Measurements from ENCODE around the gene PRSS57. TPM values are rescaled to one million over a fixed set of nuclear protein-coding genes. Genes with fewer than 3 reads are reported as not detected.
A peak's percentile ranks its signal among the peaks of the same experiment; 100 is the strongest.
"Not testable (repeated sequence)": the region's sequence is repeated elsewhere in the genome, so short reads cannot be mapped to it uniquely, and the experiment has no call there.

Gene PRSS57
- total RNA-seq: not detected
- long read RNA-seq: 0 reads

DNA sequence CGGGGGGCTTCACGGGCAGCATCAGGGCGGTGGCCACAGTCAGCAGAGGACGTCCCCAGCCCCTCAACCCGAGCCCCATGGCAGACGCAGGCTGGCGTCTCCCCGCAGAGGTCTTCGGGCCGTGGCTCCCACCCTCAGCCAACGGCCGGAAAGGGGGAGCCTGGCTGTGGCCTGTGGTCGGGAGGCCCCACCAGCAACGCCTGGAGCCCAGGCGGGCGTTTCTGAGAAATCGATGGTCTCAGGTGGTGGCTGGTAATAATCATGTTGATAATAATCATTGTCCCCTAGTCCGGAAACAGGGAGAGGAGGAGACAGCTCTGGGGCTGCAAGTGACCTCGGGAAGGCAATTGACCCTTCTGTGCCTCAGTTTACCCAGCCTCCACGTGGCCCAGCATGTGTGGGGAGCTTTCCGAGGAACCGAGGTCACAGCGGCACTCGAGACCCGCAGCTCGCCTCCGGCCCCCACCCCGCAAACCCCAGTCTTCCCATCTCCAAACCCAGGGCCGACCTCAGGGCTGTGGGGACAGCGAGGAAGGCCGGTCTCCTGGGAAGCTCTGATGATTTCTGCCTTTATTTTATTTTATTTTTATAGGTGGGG, at the start of gene PRSS57:
Gene PRSS57, minus strand, starts transcription at position 101 of the 598 bp plus-strand sequence. Its CDS starts 22 bp downstream, at position 79.
- DNase-seq (ENCODE audit: low spot score): no peak
- intact Hi-C loops (cut with DNase I): no loop called here

DNA sequence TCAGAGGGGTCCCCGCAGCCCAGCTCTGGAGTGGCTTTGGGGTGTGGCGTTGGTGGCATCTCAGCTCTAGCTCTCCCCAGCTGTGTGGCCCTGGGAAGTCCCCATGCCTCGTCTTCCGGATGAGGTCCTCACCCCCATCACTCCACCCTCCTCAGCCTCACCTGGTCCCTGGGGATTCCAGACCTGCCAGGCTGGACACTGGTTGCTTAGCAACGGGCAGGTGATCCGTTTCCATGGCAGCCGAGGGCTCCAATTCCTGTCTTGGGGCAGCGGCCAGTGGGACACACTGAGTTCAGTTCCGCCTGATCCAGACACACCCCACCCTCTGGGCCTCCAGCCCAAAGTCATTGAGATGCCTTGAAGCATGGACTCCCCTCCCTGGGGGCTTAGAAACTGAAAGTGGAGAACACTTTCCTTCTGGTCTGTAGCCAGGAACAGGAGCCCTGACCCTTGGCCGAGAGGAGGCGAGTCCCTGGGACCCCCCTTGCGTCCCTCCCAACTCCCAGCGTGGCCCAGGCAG, 48.0 kb upstream of the PRSS57 start:
- intact Hi-C loops (cut with DNase I): no loop called here
- no peak for DNase-seq (ENCODE audit: low spot score)

DNA sequence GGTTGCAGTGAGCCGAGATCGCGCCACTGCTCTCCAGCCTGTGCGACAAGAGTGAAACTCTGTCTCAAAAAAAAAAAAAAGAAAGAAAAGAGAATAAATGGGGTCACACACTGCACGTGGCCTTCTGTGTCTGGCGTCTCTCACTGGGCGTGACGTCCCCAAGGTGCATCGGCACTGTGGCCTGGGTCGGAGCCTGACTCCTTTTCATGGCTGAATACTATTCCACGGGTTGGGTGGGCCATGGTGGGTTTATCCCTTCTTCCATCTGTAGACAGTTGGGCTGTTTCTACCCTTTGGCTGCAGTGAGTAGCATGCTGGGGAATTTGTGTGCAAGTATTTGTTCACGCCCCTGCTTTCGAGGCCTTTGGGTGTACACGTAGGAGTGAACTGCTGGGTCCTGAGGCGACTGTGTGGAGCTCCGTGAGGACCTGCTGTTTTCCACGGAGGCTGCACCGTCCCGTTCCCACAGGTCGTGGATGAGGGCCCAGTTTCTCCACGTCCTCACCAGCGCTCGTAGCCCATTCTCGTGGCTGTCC, 47.4 kb upstream of the PRSS57 start:
- intact Hi-C loops (cut with DNase I): no loop called here
- no peak for DNase-seq (ENCODE audit: low spot score)

DNA sequence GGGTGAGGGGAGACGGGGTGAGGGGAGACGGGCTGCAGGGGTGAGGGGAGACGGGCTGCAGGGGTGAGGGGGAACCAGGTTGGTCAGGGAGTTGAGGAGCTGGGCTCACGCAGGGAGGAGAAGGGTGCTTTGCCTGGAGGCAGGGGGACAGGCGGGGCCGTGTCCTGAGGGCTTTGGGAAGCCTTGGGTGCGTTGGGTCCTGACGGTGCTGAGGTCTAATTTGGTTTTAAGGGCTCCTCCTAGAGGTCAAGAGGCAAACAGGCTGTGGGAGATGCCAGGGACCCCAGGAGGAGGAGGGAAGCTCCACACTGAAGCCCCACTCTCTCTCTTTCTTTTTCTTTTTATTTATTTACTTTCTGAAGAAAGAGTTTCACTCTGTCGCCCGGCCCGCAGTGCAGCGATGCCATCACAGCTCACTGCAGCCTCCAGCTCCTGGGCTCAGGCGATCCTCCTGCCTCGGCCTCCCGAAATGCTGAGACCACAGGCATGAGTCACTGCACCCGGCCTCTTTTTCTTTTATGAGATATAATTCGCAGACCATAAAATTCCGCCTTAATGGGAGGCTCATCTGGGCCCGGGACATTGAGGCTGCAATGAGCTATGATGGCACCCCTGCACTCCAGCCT, 46.4 kb upstream of the PRSS57 start:
- DNase-seq (ENCODE audit: low spot score): no peak
- intact Hi-C loops (cut with DNase I): no loop called here

DNA sequence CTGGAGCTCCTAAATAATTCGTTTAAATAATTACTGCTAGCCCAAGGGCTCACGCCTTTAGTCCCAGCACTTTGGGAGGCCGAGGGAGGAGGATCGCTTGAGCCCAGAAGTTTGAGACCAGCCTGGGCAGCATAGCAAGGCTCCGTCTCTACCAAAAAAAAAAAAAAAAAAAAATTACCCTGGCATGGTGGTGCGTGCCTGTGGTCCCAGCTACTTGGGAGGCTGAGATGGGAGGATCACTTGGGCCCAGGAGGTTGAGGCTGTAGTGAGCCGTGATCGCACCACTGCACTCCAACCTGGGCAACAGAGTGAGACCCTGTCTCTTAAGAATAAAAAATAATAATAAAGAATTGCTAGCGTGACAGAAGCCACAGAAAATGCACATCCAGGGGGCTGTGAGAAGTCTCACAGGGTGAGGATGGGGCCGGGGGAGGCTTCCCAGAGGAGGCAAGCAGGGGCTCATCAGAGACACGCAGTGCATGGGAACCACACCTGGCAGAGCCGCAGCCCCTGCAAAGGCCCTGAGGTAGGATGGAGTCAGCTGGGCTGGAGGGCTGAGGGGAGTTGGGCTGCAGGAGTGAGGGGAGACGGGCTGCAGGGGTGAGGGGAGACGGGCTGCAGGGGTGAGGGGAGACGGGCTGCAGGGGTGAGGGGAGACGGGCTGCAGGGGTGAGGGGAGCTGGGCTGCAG, 45.7 kb upstream of the PRSS57 start:
- DNase-seq (ENCODE audit: low spot score); intact Hi-C loops (cut with DNase I): not testable (repeated sequence)

DNA sequence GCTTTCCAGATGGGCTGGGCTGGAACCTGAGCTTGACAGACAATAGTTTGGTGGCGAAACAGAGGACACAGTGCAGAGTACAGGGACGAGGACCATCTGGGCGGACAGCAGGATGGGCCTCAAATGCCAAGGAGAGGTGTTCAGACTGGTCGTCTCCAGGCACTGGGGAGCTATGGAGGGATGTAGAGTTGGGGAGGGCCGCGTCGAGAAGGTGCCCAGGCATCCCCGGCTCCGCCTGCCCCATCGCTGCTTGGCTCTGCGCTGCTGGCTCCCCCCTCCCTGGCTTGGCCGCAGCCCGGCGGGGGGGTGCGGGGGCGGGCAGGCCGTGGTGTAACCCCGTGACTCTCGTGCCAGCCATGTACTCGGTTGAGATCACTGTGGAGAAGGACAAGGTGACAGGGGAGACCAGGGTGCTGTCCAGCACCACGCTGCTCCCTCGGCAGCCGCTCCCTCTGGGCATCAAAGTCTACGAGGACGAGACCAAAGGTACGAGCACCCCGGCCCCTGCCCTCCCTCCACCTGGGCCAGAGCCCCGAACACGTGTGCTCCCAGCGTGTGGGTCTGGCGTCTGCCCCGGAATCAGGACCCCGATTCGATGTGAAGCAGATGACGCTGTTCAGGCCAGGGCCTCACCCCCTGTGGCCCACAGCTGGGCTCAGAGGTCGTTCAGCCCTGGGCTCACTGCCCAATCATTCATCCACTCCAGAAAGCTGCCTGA, 44.9 kb upstream of the PRSS57 start:
- intact Hi-C loops (cut with DNase I): no loop called here
- no peak for DNase-seq (ENCODE audit: low spot score)

DNA sequence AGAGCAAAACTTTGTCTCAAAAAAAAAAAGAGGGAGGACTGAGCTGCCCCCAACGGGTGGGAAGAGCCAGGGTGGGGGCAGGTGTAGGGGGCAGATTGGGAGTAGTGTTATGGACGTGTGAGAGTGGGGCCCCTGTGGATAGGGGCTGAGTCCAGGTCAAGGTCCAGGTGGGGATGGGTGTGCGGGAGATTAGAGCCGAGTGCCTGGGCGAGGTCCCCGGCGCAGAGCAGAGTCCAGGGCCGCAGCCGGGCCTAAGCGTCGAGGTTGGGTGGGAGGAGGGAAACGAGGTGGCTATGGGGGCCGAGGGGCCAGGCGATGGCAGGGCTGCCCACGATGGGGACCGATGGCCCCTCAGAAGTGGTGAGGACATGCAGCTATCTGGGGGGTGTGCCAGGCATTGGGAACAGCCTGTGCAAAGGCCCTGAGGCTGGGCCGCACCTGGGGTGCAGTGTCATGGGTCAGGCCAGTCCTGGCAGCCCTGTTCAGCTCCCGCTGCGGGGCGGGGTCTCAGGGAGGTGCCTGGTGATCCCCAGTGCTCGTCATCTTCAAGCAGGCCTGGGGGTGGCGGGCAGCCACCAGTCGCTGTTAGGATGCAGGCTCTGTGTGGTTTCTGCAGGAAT, 43.4 kb upstream of the PRSS57 start:
- no peak for DNase-seq (ENCODE audit: low spot score)
- intact Hi-C loops (cut with DNase I): no loop called here

DNA sequence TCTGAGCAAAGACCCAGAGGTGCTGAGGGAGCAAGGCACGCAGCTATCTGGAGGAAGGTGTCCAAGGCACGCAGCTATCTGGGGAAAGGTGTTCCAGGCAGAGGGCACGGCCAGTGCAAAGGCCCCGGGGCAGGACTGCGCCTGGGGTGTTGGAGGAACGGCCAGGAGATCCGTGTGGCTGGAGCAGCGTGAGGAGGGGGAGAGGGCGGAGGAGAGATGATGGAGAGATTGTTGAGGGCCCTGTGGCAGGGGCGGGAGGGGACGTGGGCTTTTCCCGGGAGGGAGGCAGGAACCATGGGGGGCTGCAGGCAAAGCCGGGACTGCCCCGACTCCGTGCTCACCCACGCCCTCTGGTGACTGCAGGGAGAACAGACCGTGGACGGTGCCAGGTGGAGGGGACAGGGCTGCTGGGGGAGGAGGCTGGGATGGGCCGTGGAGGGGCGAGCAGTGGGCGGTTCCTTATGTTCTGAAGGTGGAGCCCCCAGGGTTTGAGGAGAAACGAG, 42.4 kb upstream of the PRSS57 start:
- no peak for DNase-seq (ENCODE audit: low spot score)
- intact Hi-C loops (cut with DNase I): no loop called here

DNA sequence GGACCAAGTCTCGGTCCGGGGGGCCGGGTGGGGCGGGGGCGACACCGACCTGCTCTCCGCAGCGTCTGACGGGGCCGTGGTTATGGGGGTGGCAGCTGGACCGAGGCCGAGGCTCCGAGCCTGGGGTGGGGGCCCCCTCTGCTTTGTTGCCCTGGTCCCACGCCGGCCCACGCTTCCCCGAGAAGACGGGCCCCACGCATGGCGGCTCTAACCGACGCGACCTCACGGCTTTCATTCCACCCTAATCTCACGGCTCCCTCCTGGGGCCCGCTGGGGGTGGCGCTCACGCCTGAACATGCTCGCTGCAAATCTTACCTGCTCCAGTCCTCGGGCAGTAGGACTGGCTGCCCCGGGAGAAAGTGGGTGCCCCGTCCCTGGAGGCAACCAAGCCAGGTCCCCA, 40.9 kb upstream of the PRSS57 start:
- intact Hi-C loops (cut with DNase I): no loop called here
- DNase-seq (ENCODE audit: low spot score): no peak

DNA sequence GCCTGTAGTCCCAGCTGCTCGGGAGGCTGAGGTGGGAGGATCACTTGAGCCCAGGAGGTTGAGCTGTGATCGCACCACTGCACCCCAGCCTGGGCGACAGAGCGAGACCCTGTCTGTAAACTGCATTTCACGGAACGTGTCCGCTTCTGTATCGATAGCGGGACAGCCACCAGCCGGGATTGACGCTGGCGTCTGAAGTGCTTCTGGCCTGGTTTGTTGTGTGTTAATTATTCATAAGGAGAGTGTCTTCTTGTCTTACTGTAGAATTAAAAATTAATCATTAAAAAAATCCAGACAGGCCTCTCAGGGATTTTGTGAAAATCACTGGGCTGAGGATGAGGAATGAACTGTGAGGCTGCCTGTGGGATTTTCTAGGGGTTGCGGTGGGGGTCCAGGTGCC, 39.5 kb upstream of the PRSS57 start:
- DNase-seq (ENCODE audit: low spot score): no peak
- intact Hi-C loops (cut with DNase I): loop anchor here (2.0 kb wide), 1 partner anchor 70 kb away; no protein-coding TSS in a partner anchor

DNA sequence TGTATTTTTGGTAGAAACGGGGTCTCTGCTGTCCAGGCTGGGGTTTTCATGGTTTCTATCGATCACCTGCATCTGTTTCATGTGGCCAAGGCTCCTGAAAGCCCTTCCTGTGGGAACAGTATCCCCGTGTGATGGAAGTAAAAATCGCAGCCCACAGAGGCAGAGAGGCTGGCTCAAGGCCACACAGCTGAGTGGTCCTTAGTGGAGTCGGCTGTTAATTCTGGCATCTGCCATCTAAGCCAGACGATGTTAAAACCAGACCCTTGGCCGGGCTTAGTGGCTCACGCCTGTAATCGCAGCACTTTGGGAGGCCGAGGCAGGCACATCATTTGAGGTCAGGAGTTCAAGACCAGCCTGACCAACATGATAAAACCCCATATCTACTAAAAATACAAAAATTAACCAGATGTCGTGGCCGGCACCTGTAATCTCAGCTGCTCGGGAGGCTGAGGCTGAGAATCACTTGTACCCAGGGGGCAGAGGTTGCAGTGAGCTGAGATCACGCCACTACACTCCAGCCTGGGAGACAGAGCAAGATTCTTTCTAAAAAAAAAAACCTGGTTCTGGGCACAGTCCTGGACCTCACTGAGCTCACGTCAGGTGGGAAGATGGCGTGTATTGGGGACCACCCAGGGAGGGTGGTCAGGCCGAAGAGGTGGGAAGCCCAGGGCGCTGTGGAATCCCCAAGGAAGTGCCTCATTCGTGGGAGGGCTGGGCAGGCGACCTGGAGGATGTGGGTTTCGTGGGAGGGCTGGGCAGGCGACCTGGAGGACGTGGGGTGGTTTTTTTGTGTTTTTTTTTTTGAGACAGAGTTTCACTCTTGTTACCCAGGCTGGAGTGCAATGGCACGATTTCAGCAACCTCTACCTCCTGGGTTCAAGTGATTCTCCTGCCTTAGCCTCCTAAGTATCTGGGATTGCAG, 37.2 kb upstream of the PRSS57 start:
- intact Hi-C loops (cut with DNase I): no loop called here
- no peak for DNase-seq (ENCODE audit: low spot score)

DNA sequence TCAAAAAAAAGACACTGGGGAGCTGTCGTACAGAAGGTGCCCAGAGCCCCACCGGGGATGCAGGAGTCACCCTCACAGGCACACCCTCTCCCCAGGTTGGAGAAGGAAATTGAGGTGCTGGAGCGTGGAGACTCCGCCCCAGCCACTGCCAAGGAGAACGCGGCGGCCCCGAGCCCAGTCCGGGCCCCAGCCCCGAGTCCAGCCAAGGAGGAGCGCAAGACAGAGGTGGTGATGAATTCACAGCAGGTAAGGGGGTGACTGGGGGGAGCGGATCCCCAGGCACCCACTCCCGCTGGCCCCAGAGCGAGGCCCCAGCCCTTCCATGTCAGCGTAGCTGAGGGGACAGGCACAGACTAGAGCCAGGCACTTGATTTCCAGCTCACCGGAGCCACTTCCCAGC, 35.7 kb upstream of the PRSS57 start:
- intact Hi-C loops (cut with DNase I): no loop called here
- DNase-seq (ENCODE audit: low spot score): no peak

DNA sequence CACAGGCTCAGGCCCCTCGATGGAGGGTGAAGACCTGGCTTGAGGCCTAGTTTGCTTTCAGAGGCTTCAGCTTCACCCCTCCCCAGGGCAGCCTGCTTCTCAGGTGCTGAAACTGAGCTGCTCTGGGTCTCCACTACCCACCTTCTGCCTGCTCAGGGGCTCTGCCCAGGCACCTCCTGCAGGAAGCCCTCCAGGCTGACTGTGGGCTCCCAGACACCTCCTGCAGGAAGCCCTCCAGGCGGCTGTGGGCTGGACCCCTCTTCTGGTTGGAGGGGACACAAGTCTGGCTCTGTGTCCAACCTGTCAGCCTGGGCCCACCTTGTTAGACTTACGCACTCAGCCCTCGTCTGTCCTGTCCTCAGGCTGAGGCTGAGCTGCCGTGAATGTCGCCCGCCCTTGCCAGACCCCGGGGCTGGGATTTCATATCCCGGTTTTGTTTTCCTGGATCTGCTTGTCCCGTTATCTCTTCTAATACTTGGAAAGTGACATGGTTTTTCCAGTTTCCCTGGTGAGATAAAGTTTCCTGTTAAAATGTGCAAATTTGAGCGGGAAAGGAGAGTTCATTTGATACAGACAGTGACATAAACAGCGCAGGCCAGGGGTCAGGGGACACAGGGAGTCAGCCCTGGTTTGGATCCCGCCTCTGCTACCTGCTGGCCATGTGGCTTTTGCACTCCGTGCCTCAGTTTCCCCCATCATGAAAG, 34.9 kb upstream of the PRSS57 start:
- intact Hi-C loops (cut with DNase I): no loop called here
- no peak for DNase-seq (ENCODE audit: low spot score)

DNA sequence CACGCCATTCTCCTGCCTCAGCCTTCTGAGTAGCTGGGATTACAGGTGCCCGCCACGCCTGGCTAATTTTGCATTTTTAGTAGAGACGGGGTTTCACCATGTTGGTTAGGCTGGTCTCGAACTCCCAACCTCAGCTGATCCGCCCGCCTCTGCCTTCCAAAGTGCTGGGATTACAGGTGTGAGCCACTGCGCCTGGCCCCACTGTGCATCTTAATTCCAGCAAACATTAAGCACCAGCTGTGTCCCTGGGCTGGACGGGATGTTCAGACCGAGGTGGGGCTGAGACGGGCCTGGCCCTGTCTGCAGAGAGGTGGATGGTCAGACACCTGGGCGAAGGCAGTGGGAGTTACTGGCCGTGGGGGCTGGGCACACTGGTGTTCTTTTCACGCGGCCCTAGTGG, 34.3 kb upstream of the PRSS57 start:
- DNase-seq (ENCODE audit: low spot score); intact Hi-C loops (cut with DNase I): not testable (repeated sequence)

DNA sequence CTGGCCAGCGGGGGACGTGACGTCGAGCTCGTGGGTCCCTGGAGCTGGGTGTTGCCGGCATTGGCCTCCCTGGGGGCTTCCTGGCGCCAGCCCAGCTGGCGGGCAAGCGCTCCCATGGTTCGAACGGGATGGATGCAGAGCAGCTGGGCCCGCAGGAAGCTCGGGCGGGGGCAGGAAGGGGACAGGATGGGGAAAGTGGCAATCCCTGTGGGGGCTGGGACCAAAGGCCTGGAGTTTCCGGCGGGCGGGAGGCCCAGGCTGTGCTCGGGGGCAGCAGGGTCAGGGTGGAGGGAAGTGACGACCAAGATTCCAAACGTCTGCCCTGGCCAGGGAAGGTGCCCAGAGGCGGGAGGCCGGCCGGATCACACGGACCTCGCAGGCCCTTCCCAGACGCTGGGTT, 32.8 kb upstream of the PRSS57 start:
- intact Hi-C loops (cut with DNase I): no loop called here
- peak; percentile 82 for DNase-seq (ENCODE audit: low spot score)

DNA sequence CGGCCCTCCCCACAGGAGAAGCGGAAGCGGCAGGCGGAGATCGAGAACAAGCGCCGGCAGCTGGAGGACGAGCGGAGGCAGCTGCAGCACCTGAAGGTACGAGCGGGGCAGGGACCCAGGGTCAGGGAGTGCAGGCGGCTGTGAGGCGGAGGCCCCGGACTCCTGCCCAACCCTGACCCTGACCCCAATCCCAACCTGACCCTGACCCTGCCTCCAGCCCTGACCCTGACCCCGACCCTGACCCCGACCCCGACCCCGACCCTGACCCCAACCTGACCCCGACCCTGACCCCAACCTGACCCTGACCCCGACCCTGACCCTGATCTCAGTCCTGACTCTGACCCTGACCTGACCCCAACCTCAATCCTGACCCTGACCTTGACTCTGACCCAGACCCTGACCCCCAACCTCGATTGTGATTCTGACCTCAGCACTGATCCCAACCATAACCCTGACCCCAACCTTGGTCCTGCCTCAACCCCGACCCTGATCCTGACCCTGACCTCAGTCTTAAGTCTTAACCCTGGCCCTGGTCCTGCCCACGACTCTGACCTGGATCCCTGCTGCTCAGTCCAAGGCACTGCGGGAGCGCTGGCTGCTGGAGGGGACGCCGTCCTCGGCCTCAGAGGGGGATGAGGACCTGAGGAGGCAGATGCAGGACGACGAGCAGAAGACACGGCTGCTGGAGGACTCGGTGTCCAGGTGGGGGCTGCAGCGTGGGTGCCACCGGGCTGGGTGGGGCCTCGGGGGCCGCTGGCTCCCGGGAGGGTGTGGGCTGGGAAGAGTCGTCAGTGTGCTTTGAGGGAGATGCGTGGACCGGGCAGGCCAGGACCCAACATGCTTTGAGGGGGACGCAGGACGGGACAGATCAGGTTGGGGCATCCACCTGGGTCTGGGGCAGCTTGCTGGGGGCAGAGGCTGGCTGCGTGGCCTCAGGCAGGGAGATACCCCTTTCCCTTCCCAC, 32.0 kb upstream of the PRSS57 start:
- intact Hi-C loops (cut with DNase I): no loop called here
- DNase-seq (ENCODE audit: low spot score): no peak
